Upper lobe of right lung (tissue), 1 donor: ENCODE results near the gene MOV10L1. TPM values are rescaled to one million over a fixed set of nuclear protein-coding genes. Genes with fewer than 3 reads are reported as not detected.

Source experiments
- ATAC-seq: fragments of 200-7000 bp; cut with Tn5 transposase; one replicate; pipeline ENCODE4 v1.9.1; 2020; ENCODE audit warnings: mild to moderate bottlenecking, moderate library complexity
- DNase-seq: peaks from one replicate; pipeline ENCODE4 v3.0.0-alpha.2; 2020
- H3K27ac ChIP-seq: fragments of 200-600 bp; one replicate; pipeline ENCODE4 v1.8.0; 2022
- H3K27me3 ChIP-seq: fragments of 200-600 bp; one replicate; pipeline ENCODE4 v1.8.0; 2022; ENCODE audit warnings: mild to moderate bottlenecking
- H3K36me3 ChIP-seq: fragments of 200-600 bp; one replicate; pipeline ENCODE4 v1.8.0; 2022
- H3K4me1 ChIP-seq: fragments of 200-600 bp; one replicate; pipeline ENCODE4 v1.8.0; 2022
- H3K4me3 ChIP-seq: fragments of 200-600 bp; one replicate; pipeline ENCODE4 v1.8.0; 2022; ENCODE audit warnings: mild to moderate bottlenecking
- H3K9me3 ChIP-seq: fragments of 200-600 bp; one replicate; pipeline ENCODE4 v1.8.0; 2022
- CTCF ChIP-seq: fragments of 200-600 bp; IDR thresholded peaks from one replicate; pipeline ENCODE4 v1.8.0; 2022; ENCODE audit warnings: antibody characterized with exemption
- intact Hi-C: fragments of 100-400 bp; cut with DNase I; formaldehyde crosslinking; loops from one replicate; pipeline ENCODE4 v1.11.0; 2022
- total RNA-seq: library from RNA; stranded (reverse); fragmentation: NEBNext Ultra II Directional; extraction: Animal tissue kit (Norgen Biotek cat#: 25700); gene quantifications from one replicate; pipeline ENCODE4 v1.2.1, GENCODE V29; 2021
- donor health status: DM: no; HTN: yes; CAD: no; lungs with severe emphysema.

Gene MOV10L1
- total RNA-seq, 1 donor from 2014 or later, result 1.2 TPM

GRCh38 chr22:50080077-50080465 is 9.7 kb upstream of the MOV10L1 start:
- Histone ChIP-seq H3K9me3 (no peaks in the 10 kb centered on the region), H3K4me3 (no peak overlapping the region), H3K4me1 (peaks cover 2% of the 10 kb centered on the region), H3K27me3 (no peaks in the 10 kb centered on the region), H3K27ac (no peak overlapping the region), H3K36me3 (no peaks in the 10 kb centered on the region)
- DNase-seq (no peak), ATAC-seq (no peak)
- no peak for TF ChIP-seq CTCF
- intact Hi-C loops, result no loop called here

- Histone ChIP-seq H3K9me3 (no peaks in the 10 kb centered on the region), H3K36me3 (no peaks in the 10 kb centered on the region), H3K4me3 (no peak overlapping the region), H3K27me3 (no peaks in the 10 kb centered on the region), H3K4me1 (peaks cover 8% of the 10 kb centered on the region), H3K27ac (no peak overlapping the region)
- no peak for DNase-seq
- no peak for TF ChIP-seq CTCF
- intact Hi-C loops, result no loop called here
- ATAC-seq, result no peak
Measured at GRCh38 chr22:50081426-50082196, 8.2 kb upstream of the MOV10L1 start.

- no peak for DNase-seq
- peaks cover 8% of the 10 kb centered on the region for H3K4me1 ChIP-seq
- intact Hi-C loops, result no loop called here
- H3K36me3 ChIP-seq, result no peaks in the 10 kb centered on the region
- no peak for ATAC-seq
- H3K27ac ChIP-seq, result no peak overlapping the region
- TF ChIP-seq CTCF, result no peak
- no peak overlapping the region for H3K4me3 ChIP-seq
- H3K27me3 ChIP-seq, result no peaks in the 10 kb centered on the region
- no peaks in the 10 kb centered on the region for H3K9me3 ChIP-seq
Measured at GRCh38 chr22:50082197-50082715, 7.5 kb upstream of the MOV10L1 start.

GRCh38 chr22:50082961-50083461 is 6.8 kb upstream of the MOV10L1 start:
- ATAC-seq (no peak), DNase-seq (no peak)
- intact Hi-C loops, result no loop called here
- no peak overlapping the region for H3K4me3 ChIP-seq
- H3K9me3 ChIP-seq, result no peaks in the 10 kb centered on the region
- H3K36me3 ChIP-seq, result no peaks in the 10 kb centered on the region
- TF ChIP-seq CTCF, result no peak
- H3K27me3 ChIP-seq, result peaks cover 6% of the 10 kb centered on the region
- peaks cover 8% of the 10 kb centered on the region for H3K4me1 ChIP-seq
- no peak overlapping the region for H3K27ac ChIP-seq

- no peak for ATAC-seq
- intact Hi-C loops, result no loop called here
- no peak for TF ChIP-seq CTCF
- Histone ChIP-seq H3K4me3 (no peak overlapping the region), H3K27ac (no peak overlapping the region), H3K36me3 (no peaks in the 10 kb centered on the region), H3K4me1 (peaks cover 8% of the 10 kb centered on the region), H3K9me3 (no peaks in the 10 kb centered on the region), H3K27me3 (peaks cover 8% of the 10 kb centered on the region)
- DNase-seq, result no peak
Measured at GRCh38 chr22:50083462-50084079, 6.2 kb upstream of the MOV10L1 start.
